Measurements from ENCODE around the gene MED13L.

DNA sequence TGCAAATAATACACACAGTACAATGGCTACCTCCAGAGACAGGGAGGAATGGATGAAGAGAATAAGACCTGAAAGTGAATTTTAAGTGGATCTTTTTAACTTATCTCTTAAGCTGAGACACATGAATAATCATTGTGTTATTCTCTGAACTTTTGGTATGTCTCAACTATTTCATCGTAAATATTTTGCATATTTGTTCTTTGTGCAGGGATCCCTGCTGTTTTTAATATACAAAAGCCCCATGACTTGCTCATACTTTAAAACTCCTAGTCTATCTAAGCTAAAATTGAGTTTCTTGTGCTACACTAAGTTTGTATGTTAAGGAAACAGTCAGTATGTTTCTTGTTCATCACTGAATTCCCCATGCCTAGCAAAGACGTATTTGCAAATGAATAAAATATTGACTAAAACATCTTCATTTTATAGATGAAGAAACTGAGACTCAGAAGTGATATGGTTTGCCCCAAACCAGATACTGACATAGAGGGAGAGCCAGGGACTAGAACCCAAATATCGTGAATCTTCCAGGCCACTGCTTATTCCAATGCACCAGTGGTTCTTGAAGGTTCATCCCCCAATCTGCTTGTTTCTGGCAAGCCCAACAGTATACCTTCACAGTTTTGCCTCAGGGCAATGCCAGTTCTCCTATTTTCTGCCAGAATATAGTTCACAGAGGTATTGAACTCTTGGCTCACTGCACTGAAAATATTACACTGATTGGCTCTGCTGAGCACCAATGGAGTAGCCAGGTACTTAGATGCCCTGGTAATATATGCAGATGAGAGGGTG, 356.9 kb downstream of the MED13L start:
- TF ChIP-seq, protein P1, sequence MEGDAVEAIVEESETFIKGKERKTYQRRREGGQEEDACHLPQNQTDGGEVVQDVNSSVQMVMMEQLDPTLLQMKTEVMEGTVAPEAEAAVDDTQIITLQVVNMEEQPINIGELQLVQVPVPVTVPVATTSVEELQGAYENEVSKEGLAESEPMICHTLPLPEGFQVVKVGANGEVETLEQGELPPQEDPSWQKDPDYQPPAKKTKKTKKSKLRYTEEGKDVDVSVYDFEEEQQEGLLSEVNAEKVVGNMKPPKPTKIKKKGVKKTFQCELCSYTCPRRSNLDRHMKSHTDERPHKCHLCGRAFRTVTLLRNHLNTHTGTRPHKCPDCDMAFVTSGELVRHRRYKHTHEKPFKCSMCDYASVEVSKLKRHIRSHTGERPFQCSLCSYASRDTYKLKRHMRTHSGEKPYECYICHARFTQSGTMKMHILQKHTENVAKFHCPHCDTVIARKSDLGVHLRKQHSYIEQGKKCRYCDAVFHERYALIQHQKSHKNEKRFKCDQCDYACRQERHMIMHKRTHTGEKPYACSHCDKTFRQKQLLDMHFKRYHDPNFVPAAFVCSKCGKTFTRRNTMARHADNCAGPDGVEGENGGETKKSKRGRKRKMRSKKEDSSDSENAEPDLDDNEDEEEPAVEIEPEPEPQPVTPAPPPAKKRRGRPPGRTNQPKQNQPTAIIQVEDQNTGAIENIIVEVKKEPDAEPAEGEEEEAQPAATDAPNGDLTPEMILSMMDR (IDR thresholded peaks at IDR 0.05) = no peak
- no peak for TF ChIP-seq POLR2A (IDR thresholded peaks at IDR 0.05)
